Transverse colon (tissue), 4 donors: ENCODE data around the gene ANK3. TPM values are rescaled to one million over a fixed set of nuclear protein-coding genes. Genes with fewer than 3 reads are reported as not detected.

ENCODE experiments used
- DNase-seq: peaks from one replicate; pipeline ENCODE4 v3.0.0-alpha.2; 2019
- H3K27ac ChIP-seq, 4 donors: fragments of 200-600 bp; sonication (generic); 2 replicates each; pipeline ENCODE4 v1.5.1; 2016 to 2018; ENCODE audit warnings: inconsistent platforms in 4 of 4
- H3K27me3 ChIP-seq: fragments of 200-600 bp; sonication (generic); 2 replicates; pipeline ENCODE4 v1.5.1; 2017; ENCODE audit warnings: inconsistent platforms
- H3K36me3 ChIP-seq, 4 donors: fragments of 200-600 bp; sonication (generic); 2 replicates each; pipeline ENCODE4 v1.5.1; 2017 to 2019; ENCODE audit warnings: inconsistent platforms in 4 of 4
- H3K4me1 ChIP-seq, 4 donors: fragments of 200-600 bp; sonication (generic); 2 replicates each; pipeline ENCODE4 v1.5.1; 2017 to 2020; ENCODE audit warnings: inconsistent platforms in 4 of 4
- H3K4me3 ChIP-seq, 4 donors: fragments of 200-600 bp; sonication (generic); 1 replicate in 1 of 4; 2 replicates in 3 of 4; pipeline versions ENCODE4 v1.5.1 to v1.6.1; 2017 to 2019; ENCODE audit warnings: inconsistent platforms in 4 of 4
- H3K9me3 ChIP-seq, 2 donors: fragments of 200-600 bp; sonication (generic); 2 replicates each; pipeline ENCODE4 v1.5.1; 2017 to 2019; ENCODE audit warnings: inconsistent platforms in 2 of 2
- EP300 ChIP-seq: sonication (generic); formaldehyde crosslinking; IDR thresholded peaks from one replicate; pipeline ENCODE4 v1.6.1; 2017; ENCODE audit warnings: antibody characterized with exemption, low read depth
- POLR2A ChIP-seq: fragments of 450-650 bp; IDR thresholded peaks from one replicate; pipeline ENCODE4 v1.6.1; 2016; ENCODE audit warnings: antibody characterized with exemption, mild to moderate bottlenecking, moderate library complexity
- POLR2AphosphoS5 ChIP-seq, 3 donors: sonication (generic); formaldehyde crosslinking; IDR thresholded peaks; one replicate each; pipeline ENCODE4 v1.6.1; 2016; ENCODE audit warnings: antibody characterized with exemption in 3 of 3
- WGBS, 2 donors: methylation state at CpG; one replicate each; pipeline ENCODE4 v1.1.5; 2018; ENCODE audit warnings: low coverage in 1 of 2; 5-methylcytosine and 5-hydroxymethylcytosine counted together
- in situ Hi-C, 4 donors: fragments of 200-750 bp; cut with MboI; loops; one replicate each; pipeline versions ENCODE4 v1.15.0 to v1.15.1; 2017; ENCODE audit warnings: low sequenced_read_pairs in 3 of 4, low pct_ligation_motif_present in 1 of 4, low pct_unique_long_range_greater_than_20kb in 1 of 4
- intact Hi-C: fragments of 100-400 bp; cut with DNase I; formaldehyde crosslinking; loops from one replicate; pipeline ENCODE4 v1.15.1; 2023; ENCODE audit warnings: low total_unique reads
- total RNA-seq, 4 donors: library from RNA; depleted of rRNA; stranded (reverse); fragments of >200 nt; gene quantifications; one replicate each; pipeline ENCODE4 v1.1.0, GENCODE V29; 2016
- TF ChIP-seq, protein P1 (sequence below), 5 experiments: fragments of 200-600 bp in 3 of 5; fragments of 450-650 bp in 2 of 5; sonication (generic) in 3 of 5; IDR thresholded peaks; 1 replicate in 2 of 5; 2 replicates in 3 of 5; pipeline ENCODE4 v1.5.1; 2016 to 2017; ENCODE audit warnings: antibody characterized with exemption in 5 of 5, inconsistent platforms in 3 of 5, mild to moderate bottlenecking in 2 of 5, moderate library complexity in 1 of 5

Gene ANK3
- total RNA-seq, 4 donors from 2014 or later: 41.2 to 230 (median 172) TPM

- H3K9me3 ChIP-seq: no peaks in the 10 kb centered on the region
- no peak overlapping the region for H3K27ac ChIP-seq
- H3K36me3 ChIP-seq: no peaks in the 10 kb centered on the region
- no peaks in the 10 kb centered on the region for H3K27me3 ChIP-seq
- TF ChIP-seq POLR2AphosphoS5 (IDR thresholded peaks at IDR 0.05): no peak
- TF ChIP-seq, protein P1, sequence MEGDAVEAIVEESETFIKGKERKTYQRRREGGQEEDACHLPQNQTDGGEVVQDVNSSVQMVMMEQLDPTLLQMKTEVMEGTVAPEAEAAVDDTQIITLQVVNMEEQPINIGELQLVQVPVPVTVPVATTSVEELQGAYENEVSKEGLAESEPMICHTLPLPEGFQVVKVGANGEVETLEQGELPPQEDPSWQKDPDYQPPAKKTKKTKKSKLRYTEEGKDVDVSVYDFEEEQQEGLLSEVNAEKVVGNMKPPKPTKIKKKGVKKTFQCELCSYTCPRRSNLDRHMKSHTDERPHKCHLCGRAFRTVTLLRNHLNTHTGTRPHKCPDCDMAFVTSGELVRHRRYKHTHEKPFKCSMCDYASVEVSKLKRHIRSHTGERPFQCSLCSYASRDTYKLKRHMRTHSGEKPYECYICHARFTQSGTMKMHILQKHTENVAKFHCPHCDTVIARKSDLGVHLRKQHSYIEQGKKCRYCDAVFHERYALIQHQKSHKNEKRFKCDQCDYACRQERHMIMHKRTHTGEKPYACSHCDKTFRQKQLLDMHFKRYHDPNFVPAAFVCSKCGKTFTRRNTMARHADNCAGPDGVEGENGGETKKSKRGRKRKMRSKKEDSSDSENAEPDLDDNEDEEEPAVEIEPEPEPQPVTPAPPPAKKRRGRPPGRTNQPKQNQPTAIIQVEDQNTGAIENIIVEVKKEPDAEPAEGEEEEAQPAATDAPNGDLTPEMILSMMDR (IDR thresholded peaks at IDR 0.05): no peak
- TF ChIP-seq POLR2A: no peak
- no peak for TF ChIP-seq EP300
- H3K4me1 ChIP-seq: peaks cover 0 to 15% (median 8%) of the 10 kb centered on the region in 4 donors
- in situ Hi-C loops (loop anchor here in 1 of 4 donors (25.0 kb wide), 1 partner anchor 769 kb away; no protein-coding TSS in a partner anchor), intact Hi-C loops (no loop called here)
- H3K4me3 ChIP-seq: no peak overlapping the region
- WGBS, 2 donors: 79% methylated on average over 3 of the region's 3 CpGs; no CpG with 5 or more reads in 1 of the 2 donors
- DNase-seq: no peak
These were observed 16.5 kb upstream of the ANK3 start for GRCh38 chr10:60406182-60406581.

DNA sequence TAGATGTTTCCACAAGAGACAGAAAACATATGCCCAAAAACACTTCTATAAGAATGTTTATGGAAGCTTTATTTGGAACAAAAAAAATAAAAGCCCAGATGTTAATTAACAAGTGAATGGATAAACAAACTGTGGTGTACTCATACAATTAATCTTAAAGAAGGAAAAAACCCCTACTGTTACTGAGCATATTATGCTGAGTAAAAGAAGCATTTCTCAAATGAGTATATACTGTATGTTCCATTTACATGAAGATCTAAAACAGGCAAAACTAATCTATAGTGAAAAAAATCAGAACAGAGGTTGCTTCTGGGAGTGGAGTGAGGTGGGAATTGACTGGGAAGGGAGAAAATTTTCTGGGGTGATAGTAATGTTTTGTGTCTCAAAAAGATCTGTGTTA lies 15.5 kb upstream of the ANK3 start:
- Histone ChIP-seq H3K4me3 (no peak overlapping the region), H3K4me1 (peaks cover 0 to 25% (median 11%) of the 10 kb centered on the region in 4 donors), H3K36me3 (no peaks in the 10 kb centered on the region), H3K27ac (no peak overlapping the region), H3K27me3 (no peaks in the 10 kb centered on the region), H3K9me3 (no peaks in the 10 kb centered on the region)
- no peak for DNase-seq
- intact Hi-C loops (no loop called here), in situ Hi-C loops (loop anchor here in 1 of 4 donors (25.0 kb wide), 1 partner anchor 768 kb away; no protein-coding TSS in a partner anchor)
- no peak for TF ChIP-seq POLR2A
- TF ChIP-seq EP300: no peak
- TF ChIP-seq, protein P1 (IDR thresholded peaks at IDR 0.05): no peak
- TF ChIP-seq POLR2AphosphoS5 (IDR thresholded peaks at IDR 0.05): no peak

DNA sequence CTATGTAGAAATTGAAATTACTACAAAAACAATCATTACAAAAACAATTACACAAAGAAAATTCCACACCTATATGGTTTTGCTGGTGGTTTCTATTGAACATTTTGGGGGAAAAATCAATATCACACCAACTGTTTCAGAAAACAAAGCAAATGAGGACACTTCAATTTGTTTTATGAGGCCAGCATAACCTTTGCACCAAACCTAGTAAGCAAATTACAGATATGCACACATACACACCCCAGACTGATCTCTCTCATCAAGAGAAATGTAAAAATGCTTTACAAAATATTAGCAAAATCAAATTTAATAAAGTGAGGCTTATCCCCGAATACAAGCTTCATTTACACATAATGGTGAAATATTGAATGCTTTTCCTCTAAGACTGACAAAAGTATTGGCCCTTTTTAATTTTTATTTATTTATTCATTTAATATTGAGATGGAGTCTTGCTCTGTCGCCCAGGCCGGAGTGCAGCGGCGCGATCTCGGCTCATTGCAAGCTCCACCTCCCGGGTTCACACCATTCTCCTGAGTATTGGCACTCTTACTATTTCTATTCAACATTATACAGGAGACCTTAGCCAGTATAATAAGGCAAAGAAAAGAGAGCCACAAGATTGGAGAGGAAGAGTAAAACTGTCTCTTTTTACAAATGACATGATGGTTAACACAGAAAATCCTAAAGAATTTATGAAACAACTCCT lies 13.6 kb upstream of the ANK3 start:
- no peaks in the 10 kb centered on the region for H3K27me3 ChIP-seq
- intact Hi-C loops (no loop called here), in situ Hi-C loops (loop anchor here in 1 of 4 donors (25.0 kb wide), 1 partner anchor 766 kb away; no protein-coding TSS in a partner anchor)
- peaks cover 0 to 26% (median 10%) of the 10 kb centered on the region in 4 donors for H3K4me1 ChIP-seq
- DNase-seq: no peak
- no peaks in the 10 kb centered on the region for H3K9me3 ChIP-seq
- H3K36me3 ChIP-seq: no peaks in the 10 kb centered on the region
- no peak overlapping the region for H3K4me3 ChIP-seq
- WGBS, 2 donors: 97 to 98% methylated on average over 8 of the region's 8 CpGs
- TF ChIP-seq, protein P1 (IDR thresholded peaks at IDR 0.05): no peak
- TF ChIP-seq POLR2AphosphoS5 (IDR thresholded peaks at IDR 0.05) (no peak), POLR2A (no peak), EP300 (no peak)
- H3K27ac ChIP-seq: no peak overlapping the region

DNA sequence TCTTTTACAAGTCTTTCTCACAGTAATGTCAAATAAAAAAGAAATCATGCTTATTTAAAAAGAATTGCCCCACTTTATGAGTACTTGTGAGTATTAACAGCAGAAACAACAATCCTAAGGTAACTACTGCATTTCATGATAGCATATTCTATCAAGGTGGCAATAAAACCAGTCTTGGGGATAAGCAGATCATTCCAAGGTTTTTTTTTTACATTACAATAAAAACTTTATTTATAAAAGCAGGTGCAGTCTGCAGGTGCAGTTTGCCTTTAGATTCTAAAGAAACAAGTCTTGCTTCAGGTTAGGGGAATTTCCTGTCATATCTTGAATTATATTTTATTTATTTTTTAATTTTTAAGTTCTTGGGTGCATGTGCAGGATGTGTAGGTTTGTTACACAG lies 10.7 kb upstream of the ANK3 start:
- H3K4me3 ChIP-seq: no peak overlapping the region
- TF ChIP-seq EP300: no peak
- no peak for TF ChIP-seq POLR2A
- TF ChIP-seq, protein P1 (IDR thresholded peaks at IDR 0.05): no peak
- TF ChIP-seq POLR2AphosphoS5 (IDR thresholded peaks at IDR 0.05): no peak
- no peak overlapping the region for H3K27ac ChIP-seq
- H3K4me1 ChIP-seq: peaks cover 0 to 26% (median 6%) of the 10 kb centered on the region in 4 donors
- no peaks in the 10 kb centered on the region for H3K27me3 ChIP-seq
- no peak for DNase-seq
- no peaks in the 10 kb centered on the region for H3K9me3 ChIP-seq
- in situ Hi-C loops (loop anchor here in 1 of 4 donors (25.0 kb wide), 1 partner anchor 763 kb away; no protein-coding TSS in a partner anchor), intact Hi-C loops (no loop called here)
- H3K36me3 ChIP-seq: no peaks in the 10 kb centered on the region
